Activated CD8-positive, alpha-beta memory T cell treated with anti-CD3 and anti-CD28 coated beads, Interleukin-2, amount 50 U/mL, for 1 hour (primary cell): ENCODE data around the gene OSBP2.

Experiments used
- DNase-seq: peaks from one replicate; pipeline ENCODE4 v3.0.0-alpha.2; 2020; ENCODE audit errors: extremely low read depth

The OSBP2 gene

GRCh38 chr22:30880181-30880601 is 185.5 kb downstream of the OSBP2 start:
- DNase-seq: no peak

GRCh38 chr22:30880847-30881246 is 186.2 kb downstream of the OSBP2 start:
- DNase-seq: no peak

- no peak for DNase-seq
Observed at GRCh38 chr22:30881361-30882183, 186.9 kb downstream of the OSBP2 start.

- no peak for DNase-seq
Observed at GRCh38 chr22:30882184-30882717, 187.6 kb downstream of the OSBP2 start.

DNA sequence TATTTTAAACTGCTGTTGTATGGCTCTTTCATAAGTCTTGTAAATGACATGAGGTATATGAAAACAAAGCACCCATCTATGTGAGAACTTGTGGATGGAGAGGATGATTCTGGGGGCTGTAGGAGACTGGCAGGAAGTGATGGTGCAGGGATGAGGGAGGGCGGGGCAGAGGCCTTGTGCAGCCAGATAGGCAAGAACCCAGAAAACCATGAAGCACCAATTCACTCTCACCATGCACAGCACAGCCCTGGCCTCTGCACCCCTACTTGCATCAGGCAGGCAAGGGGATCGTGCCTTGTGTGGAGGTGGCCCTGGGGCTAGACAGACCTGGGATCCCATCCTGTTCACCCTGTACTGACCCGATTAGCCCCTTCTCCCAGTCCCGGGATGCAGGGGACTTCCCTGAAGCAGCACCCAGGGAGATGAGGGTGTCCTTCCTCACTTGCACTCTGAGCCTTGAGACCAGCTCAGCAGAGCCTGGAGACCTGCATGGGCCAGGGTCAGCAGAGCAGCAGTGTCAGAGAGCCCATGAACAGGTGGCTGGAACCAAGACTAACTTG is 188.4 kb downstream of the OSBP2 start:
- no peak for DNase-seq

- no peak for DNase-seq
Observed at GRCh38 chr22:30883586-30884145, 189.0 kb downstream of the OSBP2 start.

- DNase-seq: no peak
Observed at GRCh38 chr22:30884211-30885000, 189.7 kb downstream of the OSBP2 start.

DNA sequence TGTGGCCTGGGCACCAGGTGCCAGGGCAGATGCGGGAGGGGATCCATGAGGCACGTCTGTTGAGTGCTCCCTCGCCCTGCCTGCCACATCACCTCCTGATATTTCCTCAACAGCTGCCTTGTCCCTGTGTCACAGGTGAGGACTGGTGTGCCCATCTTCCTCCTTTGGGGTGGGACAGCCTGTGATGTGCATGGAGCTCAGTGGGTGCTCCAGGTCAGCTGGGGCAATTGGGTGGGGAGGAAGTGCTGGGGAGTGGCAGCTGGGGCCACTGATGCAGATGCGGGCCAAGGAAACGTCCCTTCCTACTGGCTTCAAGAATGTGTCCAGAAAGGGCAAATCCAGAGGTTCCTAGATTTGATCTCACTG is 190.3 kb downstream of the OSBP2 start:
- DNase-seq: no peak

DNA sequence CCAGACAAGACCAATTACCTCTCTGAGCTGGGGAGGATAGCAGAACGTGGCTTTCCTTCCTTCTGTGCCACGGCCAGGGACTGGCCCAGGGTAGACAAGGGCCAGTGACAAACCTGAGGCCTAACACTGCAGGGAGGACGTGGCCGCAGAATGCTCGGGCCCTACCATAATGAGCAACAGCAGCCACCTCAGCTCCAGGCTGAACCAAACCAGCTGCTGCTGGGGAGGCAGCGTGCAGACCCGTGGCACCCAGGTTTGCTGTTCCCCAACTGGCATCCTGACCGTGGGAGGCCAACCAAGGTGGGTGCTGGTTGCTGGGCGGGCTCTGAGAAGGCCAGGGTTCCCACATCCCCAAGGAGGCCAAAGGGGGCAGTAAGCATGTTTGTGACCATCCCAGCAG is 190.9 kb downstream of the OSBP2 start:
- DNase-seq: no peak

DNA sequence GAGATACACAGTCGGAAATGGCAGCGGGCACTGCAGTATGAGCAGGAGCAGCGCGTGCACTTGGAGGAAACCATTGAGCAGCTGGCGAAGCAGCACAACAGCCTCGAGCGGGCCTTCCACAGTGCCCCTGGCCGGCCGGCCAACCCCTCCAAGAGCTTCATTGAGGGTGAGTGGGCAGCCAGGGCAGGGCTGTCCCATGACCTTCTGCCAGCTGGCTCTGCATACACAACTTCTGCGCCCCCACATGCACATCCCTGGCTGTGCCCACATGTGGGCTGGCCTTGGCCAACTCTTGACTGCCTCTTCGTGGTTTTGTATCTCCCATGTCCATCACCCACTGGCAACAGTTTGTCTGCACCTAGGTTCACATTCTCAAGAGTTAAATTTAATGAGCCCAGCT is 192.8 kb downstream of the OSBP2 start:
- DNase-seq: no peak

- DNase-seq: no peak
Observed at GRCh38 chr22:30887861-30888260, 193.2 kb downstream of the OSBP2 start.

- DNase-seq: no peak
Observed at GRCh38 chr22:30889268-30889995, 194.8 kb downstream of the OSBP2 start.

DNA sequence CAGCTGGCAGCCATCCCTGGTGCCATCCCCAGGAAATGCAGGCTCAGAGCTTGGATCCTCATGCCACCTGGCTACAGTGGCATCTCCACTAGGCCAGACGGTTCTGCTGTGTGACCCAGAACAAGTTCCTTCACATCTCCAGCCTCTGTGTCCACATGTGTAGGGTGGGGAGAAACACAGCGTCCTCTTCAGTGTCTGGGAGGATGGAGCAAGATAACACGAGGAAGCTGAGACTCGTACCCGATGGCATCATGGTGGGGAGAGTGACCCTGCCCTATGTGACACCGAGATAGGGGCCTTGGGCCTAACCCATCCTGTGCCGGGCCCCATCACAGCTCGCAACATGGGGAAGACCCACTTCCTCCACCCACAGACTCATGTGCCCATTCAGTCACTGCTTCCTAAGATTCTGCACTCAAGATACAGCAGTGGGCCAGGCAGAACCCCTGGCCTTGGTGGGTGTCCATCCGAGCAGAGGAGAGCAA is 195.4 kb downstream of the OSBP2 start:
- no peak for DNase-seq

GRCh38 chr22:30890686-30891442 is 196.2 kb downstream of the OSBP2 start:
- no peak for DNase-seq

- DNase-seq: no peak
Observed at GRCh38 chr22:30891443-30891755, 196.7 kb downstream of the OSBP2 start.

GRCh38 chr22:30891781-30892180 is 197.1 kb downstream of the OSBP2 start:
- DNase-seq: no peak

DNA sequence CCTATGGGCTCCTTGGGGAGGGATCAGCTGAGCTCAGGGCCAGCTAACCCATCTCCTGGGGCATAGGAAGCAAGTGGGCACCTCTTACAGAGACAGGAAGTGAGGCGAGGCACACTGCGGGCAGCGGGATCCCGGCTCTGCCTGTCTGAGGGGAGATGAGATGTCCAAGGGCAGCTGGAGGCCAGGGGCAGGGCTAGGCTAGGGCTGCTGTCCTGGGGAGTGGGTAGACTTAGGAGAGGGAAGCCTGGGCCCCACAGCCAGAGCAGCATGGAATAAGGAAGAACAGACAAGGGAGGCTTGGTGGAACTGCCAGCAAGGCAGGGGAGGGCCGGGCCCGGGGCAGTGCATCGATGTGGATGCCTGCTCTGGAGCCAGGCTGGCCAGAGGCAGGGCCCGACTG is 197.6 kb downstream of the OSBP2 start:
- no peak for DNase-seq

GRCh38 chr22:30892731-30893221 is 198.1 kb downstream of the OSBP2 start:
- DNase-seq: no peak

DNA sequence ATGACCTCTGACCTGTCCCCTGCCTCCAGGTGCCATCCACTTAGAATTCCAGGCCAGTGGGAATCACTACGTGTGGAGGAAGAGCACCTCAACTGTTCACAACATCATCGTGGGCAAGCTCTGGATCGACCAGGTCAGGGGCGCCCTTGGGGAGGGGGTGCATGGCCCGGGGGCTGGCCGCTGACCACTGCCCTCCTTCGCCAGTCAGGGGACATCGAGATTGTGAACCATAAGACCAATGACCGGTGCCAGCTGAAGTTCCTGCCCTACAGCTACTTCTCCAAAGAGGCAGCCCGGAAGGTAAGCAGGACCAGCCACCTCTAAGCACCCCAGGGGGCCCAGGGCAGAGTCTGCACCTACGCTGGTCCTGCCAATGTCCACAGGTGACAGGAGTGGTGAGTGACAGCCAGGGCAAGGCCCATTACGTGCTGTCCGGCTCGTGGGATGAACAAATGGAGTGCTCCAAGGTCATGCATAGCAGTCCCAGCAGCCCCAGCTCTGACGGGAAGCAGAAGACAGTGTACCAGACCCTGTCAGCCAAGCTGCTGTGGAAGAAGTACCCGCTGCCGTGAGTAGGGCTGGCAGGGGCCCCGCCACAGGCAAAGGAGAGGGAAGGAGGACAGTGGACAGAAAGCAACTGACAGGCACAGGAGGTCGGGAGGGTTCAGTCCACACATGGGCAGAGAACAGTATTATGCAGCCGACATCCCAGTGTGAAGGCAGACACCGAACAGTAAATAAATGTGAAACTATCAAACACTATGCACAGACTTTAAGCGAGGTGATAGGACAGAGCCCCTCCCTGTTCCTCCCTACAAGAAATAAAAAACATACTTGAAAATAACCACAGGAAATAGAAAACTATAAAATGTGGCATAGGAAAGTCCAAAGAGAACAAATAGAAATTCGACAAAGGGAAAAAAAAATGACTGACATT is 199.0 kb downstream of the OSBP2 start:
- no peak for DNase-seq

DNA sequence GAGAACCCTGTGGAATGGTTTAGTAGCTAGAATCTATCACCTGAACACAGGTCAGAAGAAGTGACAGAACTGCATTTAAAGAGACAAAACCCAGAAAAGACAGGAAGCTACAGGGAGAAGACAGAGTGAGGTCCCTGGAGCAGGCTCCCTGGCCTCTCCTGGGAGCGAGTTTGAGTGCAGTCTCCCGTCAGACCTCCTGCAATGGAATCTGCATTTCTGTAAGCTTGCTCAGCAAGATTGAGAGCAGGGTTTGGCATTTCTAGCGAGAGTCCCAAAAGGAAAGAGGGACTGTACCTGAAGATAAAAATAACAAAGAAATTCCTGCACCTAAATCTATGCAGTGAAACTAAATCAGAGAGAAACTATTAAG is 199.7 kb downstream of the OSBP2 start:
- no peak for DNase-seq
